HL-60 (cell line): ENCODE measurements around the gene ERGIC1.

ENCODE experiments used
- CTCF ChIP-seq: IDR thresholded peaks from one replicate; pipeline ENCODE4 v1.5.1; 2011; ENCODE audit warnings: low read length, control low read depth, inconsistent platforms; ENCODE audit not compliant: insufficient read depth
- GABPA ChIP-seq: IDR thresholded peaks from 2 replicates; pipeline ENCODE4 v1.6.1; 2012; ENCODE audit warnings: low read depth
- POLR2AphosphoS5 ChIP-seq: IDR thresholded peaks from 2 replicates; pipeline ENCODE4 v1.6.1; 2012; ENCODE audit warnings: low read depth
- REST ChIP-seq: IDR thresholded peaks from 2 replicates; pipeline ENCODE4 v1.6.1; 2012; ENCODE audit warnings: low read depth; ENCODE audit not compliant: insufficient replicate concordance

- TF ChIP-seq POLR2AphosphoS5 = no peak
- no peak for TF ChIP-seq CTCF
- TF ChIP-seq REST = no peak
- TF ChIP-seq GABPA = no peak
These were observed 34.6 kb upstream of the ERGIC1 start for GRCh38 chr5:172799416-172799815.
